Measurements from ENCODE around the gene LDB3.
"Not testable (repeated sequence)": the region's sequence is repeated elsewhere in the genome, so short reads cannot be mapped to it uniquely, and the experiment has no call there.

LDB3 gene

GRCh38 chr10:86668297-86669165 is at the start of gene LDB3:
Gene LDB3 (plus strand): TSS chr10:86668511. CDS start chr10:86668692, 181 bp downstream.
- no peak for DNase-seq
- intact Hi-C loops (cut with DNase I): no loop called here

- intact Hi-C loops (cut with DNase I): no loop called here
- no peak for DNase-seq
Observed at GRCh38 chr10:86628311-86628710, 40.0 kb upstream of the LDB3 start.

- no peak for DNase-seq
- intact Hi-C loops (cut with DNase I): no loop called here
Observed at GRCh38 chr10:86630079-86630478, 38.2 kb upstream of the LDB3 start.

- DNase-seq: peak in 4 of 10 donors; percentile 50 to 85 (median 74)
- intact Hi-C loops (cut with DNase I): no loop called here
Observed at GRCh38 chr10:86632009-86632800, 36.1 kb upstream of the LDB3 start.

GRCh38 chr10:86632951-86633350 is 35.4 kb upstream of the LDB3 start:
- DNase-seq: no peak
- intact Hi-C loops (cut with DNase I): no loop called here

GRCh38 chr10:86635402-86635801 is 32.9 kb upstream of the LDB3 start:
- intact Hi-C loops (cut with DNase I): no loop called here
- no peak for DNase-seq

- DNase-seq: no peak
- intact Hi-C loops (cut with DNase I): no loop called here
Observed at GRCh38 chr10:86636311-86636710, 32.0 kb upstream of the LDB3 start.

GRCh38 chr10:86642021-86642420 is 26.3 kb upstream of the LDB3 start:
- intact Hi-C loops (cut with DNase I): loop anchor here (2.0 kb wide), 1 partner anchor 257 kb away; no protein-coding TSS in a partner anchor
- no peak for DNase-seq

- peak in 1 of 10 donors; percentile 56 for DNase-seq
- intact Hi-C loops (cut with DNase I): loop anchor here (2.0 kb wide), 1 partner anchor 256 kb away; no protein-coding TSS in a partner anchor
Observed at GRCh38 chr10:86642499-86642898, 25.8 kb upstream of the LDB3 start.

- intact Hi-C loops (cut with DNase I): no loop called here
- no peak for DNase-seq
Observed at GRCh38 chr10:86644152-86644793, 24.0 kb upstream of the LDB3 start.

- DNase-seq: peak in 1 of 10 donors; percentile 54
- intact Hi-C loops (cut with DNase I): no loop called here
Observed at GRCh38 chr10:86644794-86645445, 23.4 kb upstream of the LDB3 start.

GRCh38 chr10:86645621-86646165 is 22.6 kb upstream of the LDB3 start:
- DNase-seq: peak in 2 of 10 donors; percentile 33 to 44
- intact Hi-C loops (cut with DNase I): not testable (repeated sequence)

GRCh38 chr10:86646532-86646931 is 21.8 kb upstream of the LDB3 start:
- DNase-seq: peak in 1 of 10 donors; percentile 26
- intact Hi-C loops (cut with DNase I): no loop called here

GRCh38 chr10:86646933-86647332 is 21.4 kb upstream of the LDB3 start:
- intact Hi-C loops (cut with DNase I): no loop called here
- no peak for DNase-seq

GRCh38 chr10:86647773-86648703 is 20.3 kb upstream of the LDB3 start:
- intact Hi-C loops (cut with DNase I): no loop called here

GRCh38 chr10:86648704-86649427 is 19.4 kb upstream of the LDB3 start:
- peak in 3 of 10 donors; percentile 35 to 73 (median 73) for DNase-seq

More at GRCh38 chr10:86647773-86648703, 20.3 kb upstream of the LDB3 start:
- peak in 3 of 10 donors; percentile 8 to 54 (median 46) for DNase-seq

GRCh38 chr10:86649471-86650150 is 18.7 kb upstream of the LDB3 start:
- intact Hi-C loops (cut with DNase I): no loop called here
- peak in 2 of 10 donors; percentile 25 to 62 for DNase-seq

More at GRCh38 chr10:86648704-86649427, 19.4 kb upstream of the LDB3 start:
- intact Hi-C loops (cut with DNase I): no loop called here

Measured in posterior cingulate gyrus (tissue), 11 donors.